H1 (cell line): ENCODE data around the gene MAPK8. TPM values are rescaled to one million over a fixed set of nuclear protein-coding genes. Genes with fewer than 3 reads are reported as not detected.

Experiments used
- CTCF ChIA-PET: fragments of 300-600 bp; sonication (Branson Sonifier 250); formaldehyde crosslinking; loops from one replicate; lab custom pipeline; 2021; ENCODE audit not compliant: partially characterized antibody; lab: Charles Lee
- POLR2A ChIA-PET: fragments of 300-600 bp; sonication (Branson Sonifier 250); formaldehyde crosslinking; loops from one replicate; lab custom pipeline; 2021; ENCODE audit warnings: inconsistent platforms; ENCODE audit not compliant: partially characterized antibody; lab: Charles Lee
- DNase-seq, 2 experiments: peaks; one replicate each; pipeline versions ENCODE4 v3.0.0 to v3.0.0-alpha.2; 2010 to 2022; ENCODE audit warnings: low spot score in 2 of 2, low read depth in 1 of 2, mixed read lengths in 1 of 2
- FAIRE-seq: peaks from 2 replicates; lab custom pipeline; 2011; peaks lifted over from hg19 to GRCh38; lab: Jason Lieb, UNC
- H2AFZ ChIP-seq: 2 replicates; pipeline ENCODE4 v1.8.1; 2012; ENCODE audit warnings: low read length, inconsistent platforms
- H2AK5ac ChIP-seq: 2 replicates; pipeline ENCODE4 v1.6.1; 2013; ENCODE audit warnings: low read depth, low read length
- H2BK120ac ChIP-seq: replicated peaks from 2 replicates; pipeline ENCODE3; 2013; ENCODE audit warnings: low read depth, low read length, inconsistent platforms
- H2BK12ac ChIP-seq: 2 replicates; pipeline ENCODE4 v1.6.1; 2013; ENCODE audit warnings: low read depth, low read length
- H2BK15ac ChIP-seq: 2 replicates; pipeline ENCODE4 v1.6.1; 2013; ENCODE audit warnings: low read length
- H2BK20ac ChIP-seq: 2 replicates; pipeline ENCODE4 v1.6.1; 2013; ENCODE audit warnings: low read length
- H2BK5ac ChIP-seq: 2 replicates; pipeline ENCODE4 v1.6.1; 2013; ENCODE audit warnings: low read depth, low read length
- H3K14ac ChIP-seq: 2 replicates; pipeline ENCODE4 v1.6.1; 2013; ENCODE audit warnings: inconsistent platforms; ENCODE audit not compliant: insufficient read length
- H3K18ac ChIP-seq: 2 replicates; pipeline ENCODE4 v1.6.1; 2013; ENCODE audit warnings: low read length; ENCODE audit errors: extremely low read depth
- H3K23ac ChIP-seq: 2 replicates; pipeline ENCODE4 v1.6.1; 2013; ENCODE audit warnings: inconsistent platforms; ENCODE audit not compliant: insufficient read length
- H3K23me2 ChIP-seq: 2 replicates; pipeline ENCODE4 v1.6.1; 2013; ENCODE audit warnings: low read depth, low read length
- H3K27ac ChIP-seq: 2 replicates; pipeline ENCODE4 v1.6.1; 2011; ENCODE audit warnings: low read depth, low read length, inconsistent platforms
- H3K27me3 ChIP-seq, 4 experiments: replicated peaks in 1 of 4; 1 replicate in 1 of 4; 2 replicates in 3 of 4; pipeline versions ENCODE4 v1.6.1 to v1.8.1; 2011 to 2013; ENCODE audit warnings: low read length in 3 of 4, mild to moderate bottlenecking in 3 of 4, inconsistent platforms in 2 of 4, mixed read lengths in 2 of 4, moderate library complexity in 1 of 4; ENCODE audit not compliant: control insufficient read depth in 3 of 4, insufficient read depth in 3 of 4; ENCODE audit errors: extremely low read depth in 1 of 4
- H3K36me3 ChIP-seq, 4 experiments: 2 replicates each; pipeline versions ENCODE4 v1.6.1 to v1.8.1; 2011 to 2013; ENCODE audit warnings: mild to moderate bottlenecking in 4 of 4, low read length in 3 of 4, moderate library complexity in 2 of 4, control low read depth in 1 of 4, inconsistent platforms in 1 of 4; ENCODE audit not compliant: insufficient read depth in 4 of 4, control insufficient read depth in 2 of 4
- H3K4ac ChIP-seq: replicated peaks from 2 replicates; pipeline ENCODE3; 2013; ENCODE audit warnings: low read length, low read depth, mixed read lengths, inconsistent platforms; ENCODE audit not compliant: insufficient read length
- H3K4me1 ChIP-seq, 4 experiments: replicated peaks in 1 of 4; 1 replicate in 1 of 4; 2 replicates in 3 of 4; pipeline versions ENCODE4 v1.6.1 to v1.8.1; 2011 to 2013; ENCODE audit warnings: low read length in 3 of 4, inconsistent platforms in 2 of 4, mixed read lengths in 1 of 4; ENCODE audit not compliant: insufficient read depth in 4 of 4, control insufficient read depth in 3 of 4
- H3K4me2 ChIP-seq, 2 experiments: 2 replicates each; pipeline versions ENCODE4 v1.6.1 to v1.8.1; 2011 to 2013; ENCODE audit warnings: low read depth in 2 of 2, low read length in 2 of 2, control low read depth in 1 of 2, inconsistent platforms in 1 of 2, mild to moderate bottlenecking in 1 of 2; ENCODE audit not compliant: insufficient read depth in 1 of 2
- H3K4me3 ChIP-seq, 4 experiments: fragments of 200-600, 300-600 bp in 1 of 4; sonication (generic), shearing (Covaris generic), sonication (Bioruptor Twin) in 1 of 4; 2 replicates each; pipeline versions ENCODE4 v1.5.1 to v1.8.1; 2011 to 2016; ENCODE audit warnings: low read length in 4 of 4, low read depth in 3 of 4, control low read depth in 2 of 4, inconsistent platforms in 2 of 4, mild to moderate bottlenecking in 2 of 4, mixed read lengths in 1 of 4, moderate library complexity in 1 of 4; ENCODE audit not compliant: insufficient read depth in 2 of 4; ENCODE audit errors: extremely low read depth in 1 of 4
- H3K56ac ChIP-seq: replicated peaks from 2 replicates; pipeline ENCODE3; 2013; ENCODE audit warnings: low read depth, mild to moderate bottlenecking, mixed read lengths, low read length, inconsistent platforms; ENCODE audit not compliant: insufficient read length
- H3K79me1 ChIP-seq: 2 replicates; pipeline ENCODE4 v1.6.1; 2013; ENCODE audit warnings: low read depth, low read length, control low read depth
- H3K79me2 ChIP-seq, 2 experiments: 2 replicates each; pipeline versions ENCODE4 v1.6.1 to v1.8.1; 2012 to 2013; ENCODE audit warnings: low read length in 2 of 2, mild to moderate bottlenecking in 2 of 2, inconsistent platforms in 1 of 2; ENCODE audit not compliant: insufficient read depth in 2 of 2, control insufficient read depth in 1 of 2
- H3K9ac ChIP-seq, 4 experiments: replicated peaks in 1 of 4; 1 replicate in 1 of 4; 2 replicates in 3 of 4; pipeline versions ENCODE4 v1.6.1 to v1.8.1; 2011 to 2013; ENCODE audit warnings: low read depth in 3 of 4, low read length in 3 of 4, control low read depth in 2 of 4, mild to moderate bottlenecking in 2 of 4, moderate library complexity in 2 of 4, inconsistent platforms in 1 of 4; ENCODE audit errors: extremely low read depth in 1 of 4
- H3K9me3 ChIP-seq, 2 experiments: 2 replicates each; pipeline versions ENCODE4 v1.6.1 to v1.8.1; 2012 to 2013; ENCODE audit warnings: mild to moderate bottlenecking in 2 of 2, moderate library complexity in 2 of 2, control low read depth in 1 of 2, inconsistent platforms in 1 of 2, low read depth in 1 of 2, low read length in 1 of 2, mixed read lengths in 1 of 2; ENCODE audit not compliant: insufficient read depth in 2 of 2
- H4K20me1 ChIP-seq, 2 experiments: replicated peaks in 1 of 2; 2 replicates each; pipeline versions ENCODE3 to v1.8.1; 2011 to 2013; ENCODE audit warnings: inconsistent platforms in 2 of 2, low read length in 2 of 2, mild to moderate bottlenecking in 1 of 2; ENCODE audit not compliant: insufficient read depth in 2 of 2, control insufficient read depth in 1 of 2
- H4K5ac ChIP-seq: 2 replicates; pipeline ENCODE4 v1.6.1; 2013; ENCODE audit warnings: low read length, low read depth, mixed read lengths, inconsistent platforms; ENCODE audit not compliant: insufficient read length
- H4K8ac ChIP-seq: 2 replicates; pipeline ENCODE4 v1.8.0; 2013; ENCODE audit warnings: mild to moderate bottlenecking, moderate library complexity, low read length, inconsistent platforms; ENCODE audit not compliant: insufficient read depth; ENCODE audit errors: extremely low read depth
- H4K91ac ChIP-seq: replicated peaks from 2 replicates; pipeline ENCODE3; 2013; ENCODE audit warnings: low read length, mixed read lengths, inconsistent platforms; ENCODE audit not compliant: insufficient read length
- BCL11A ChIP-seq, 2 experiments: IDR thresholded peaks; one replicate each; pipeline ENCODE4 v1.6.1; 2011; ENCODE audit warnings: low read depth in 2 of 2, low read length in 2 of 2, mild to moderate bottlenecking in 2 of 2
- CBX8 ChIP-seq: fragments of 300-800, 300-1000 bp; sonication (generic); IDR thresholded peaks from 2 replicates; pipeline ENCODE4 v1.7.1; 2016; ENCODE audit warnings: low read depth, low read length, borderline replicate concordance
- CEBPB ChIP-seq: IDR thresholded peaks from 2 replicates; pipeline ENCODE4 v1.6.1; 2012; ENCODE audit warnings: low read depth, low read length
- EP300 ChIP-seq, 2 experiments: IDR thresholded peaks; 1 replicate in 1 of 2; 2 replicates in 1 of 2; pipeline ENCODE4 v1.6.1; 2011 to 2012; ENCODE audit warnings: low read depth in 2 of 2, low read length in 2 of 2, mild to moderate bottlenecking in 2 of 2, borderline replicate concordance in 1 of 2, inconsistent platforms in 1 of 2, moderate library complexity in 1 of 2
- GABPA ChIP-seq: IDR thresholded peaks from 2 replicates; pipeline ENCODE4 v1.6.1; 2011; ENCODE audit warnings: mild to moderate bottlenecking, low read length, moderate library complexity, borderline replicate concordance; ENCODE audit not compliant: insufficient read depth
- JUN ChIP-seq: IDR thresholded peaks from 2 replicates; pipeline ENCODE4 v1.6.1; 2011; ENCODE audit warnings: low read depth, mild to moderate bottlenecking, improper control_type of control experiment, low read length
- PHF8 ChIP-seq: fragments of 200-600 bp; sonication (generic); conservative IDR thresholded peaks from 2 replicates; pipeline ENCODE4 v1.7.1; 2012; ENCODE audit warnings: low read depth, mild to moderate bottlenecking, inconsistent platforms, low read length, moderate library complexity
- RFX5 ChIP-seq: IDR thresholded peaks from 2 replicates; pipeline ENCODE4 v1.6.1; 2011; ENCODE audit warnings: low read depth, low read length, improper control_type of control experiment, borderline replicate concordance
- SIX5 ChIP-seq: IDR thresholded peaks from 2 replicates; pipeline ENCODE4 v1.6.1; 2011; ENCODE audit warnings: mild to moderate bottlenecking, low read depth, low read length
- SRF ChIP-seq: IDR thresholded peaks from 2 replicates; pipeline ENCODE4 v1.6.1; 2011; ENCODE audit warnings: mild to moderate bottlenecking, low read depth, low read length, moderate library complexity
- TAF7 ChIP-seq: optimal IDR thresholded peaks from 2 replicates; pipeline ENCODE3; 2011; ENCODE audit warnings: low read depth, mild to moderate bottlenecking, inconsistent platforms, low read length, moderate library complexity, borderline replicate concordance
- ZNF274 ChIP-seq: IDR thresholded peaks from 2 replicates; pipeline ENCODE4 v1.7.0; 2012; ENCODE audit warnings: low read length, borderline replicate concordance; ENCODE audit errors: extremely low read depth
- WGBS, 2 experiments: shearing (Covaris generic) in 1 of 2; methylation state at CpG; one replicate each; pipeline versions ENCODE4 v1.1.6 to v1.1.7; 2013 to 2015; ENCODE audit warnings: low lambda C conversion rate in 2 of 2, mixed read lengths in 2 of 2, inconsistent platforms in 1 of 2, low coverage in 1 of 2, missing lambda C conversion rate in 1 of 2; ENCODE audit not compliant: insufficient replicate concordance in 2 of 2, insufficient coverage in 1 of 2, insufficient read length in 1 of 2; ENCODE audit errors: extremely low coverage in 1 of 2, missing lambda C conversion rate in 1 of 2; 5-methylcytosine and 5-hydroxymethylcytosine counted together
- polyA plus RNA-seq, 7 experiments: library from polyadenylated mRNA; depleted of rRNA in 3 of 7; stranded (reverse) in 5 of 7; unstranded in 2 of 7; fragments of >200 nt in 5 of 7; fragments of 200-250 nt in 2 of 7; gene quantifications; 1 replicate in 5 of 7; 2 replicates in 1 of 7; 4 replicates in 1 of 7; pipeline versions ENCODE4 v1.2.1 to v1.2.3, GENCODE V29; 2011 to 2013; ENCODE audit warnings: missing spikeins in 2 of 7, mixed read lengths in 2 of 7
- total RNA-seq: library from RNA; stranded (reverse); fragmentation: NEBNext Ultra II Directional; extraction: Animal tissue kit (Norgen Biotek cat#: 25700); gene quantifications from 2 replicates; pipeline ENCODE4 v1.2.1, GENCODE V29; 2021
- TF ChIP-seq, protein P1 (sequence below): IDR thresholded peaks from 2 replicates; pipeline ENCODE4 v1.6.1; 2011; ENCODE audit warnings: low read depth, mild to moderate bottlenecking, low read length; ENCODE audit not compliant: insufficient read depth

MAPK8 gene
- total and polyA plus RNA-seq, 2 of the 8 experiments (the other 6 are each of a cell fraction or from before 2014, with no cell fraction given) = 23.3 to 71.3 TPM

- no peak overlapping the region for H2BK120ac ChIP-seq
- no peak overlapping the region for H4K8ac ChIP-seq
- H2BK12ac ChIP-seq = no peak overlapping the region
- CTCF ChIA-PET = interaction anchor here (1.1 to 2.4 kb wide), 6 partner anchors 10 to 97 kb away, joined by 3 to 8 read pairs (median 4); no protein-coding TSS in a partner anchor
- H3K23me2 ChIP-seq = no peaks in the 10 kb centered on the region
- POLR2A ChIA-PET = no interaction called here
- H3K27me3 ChIP-seq = no peaks in the 10 kb centered on the region
- H2BK15ac ChIP-seq = no peak overlapping the region
- DNase-seq = no peak
- no peak overlapping the region for H2BK5ac ChIP-seq
- no peak for FAIRE-seq
- no peak overlapping the region for H3K9ac ChIP-seq
- no peak overlapping the region for H3K27ac ChIP-seq
- H3K9me3 ChIP-seq = no peaks in the 10 kb centered on the region
- no peaks in the 10 kb centered on the region for H3K4me1 ChIP-seq
- no peak overlapping the region for H2AK5ac ChIP-seq
- no peaks in the 10 kb centered on the region; a peak in 1 of 4 replicates for H3K79me2 ChIP-seq
- H3K56ac ChIP-seq = no peak overlapping the region
- H2BK20ac ChIP-seq = no peak overlapping the region
- no peak overlapping the region for H3K18ac ChIP-seq
- H3K14ac ChIP-seq = no peak overlapping the region
- no peaks in the 10 kb centered on the region for H3K79me1 ChIP-seq
- H3K4ac ChIP-seq = no peak overlapping the region
- 89% methylated on average over 4 of the region's 4 CpGs; no CpG with 5 or more reads in 1 of the 2 experiments for WGBS, 2 experiments
- no peak overlapping the region for H2AFZ ChIP-seq
- H4K91ac ChIP-seq = no peak overlapping the region
- peaks cover 0 to 13% (median 5%) of the 10 kb centered on the region in 4 experiments; a peak in 6 of 8 replicates for H3K36me3 ChIP-seq
- no peak overlapping the region for H3K4me3 ChIP-seq
- H4K20me1 ChIP-seq = no peaks in the 10 kb centered on the region
- no peak overlapping the region for H4K5ac ChIP-seq
- H3K23ac ChIP-seq = no peak overlapping the region
- H3K4me2 ChIP-seq = no peak overlapping the region
- TF ChIP-seq, protein P1, sequence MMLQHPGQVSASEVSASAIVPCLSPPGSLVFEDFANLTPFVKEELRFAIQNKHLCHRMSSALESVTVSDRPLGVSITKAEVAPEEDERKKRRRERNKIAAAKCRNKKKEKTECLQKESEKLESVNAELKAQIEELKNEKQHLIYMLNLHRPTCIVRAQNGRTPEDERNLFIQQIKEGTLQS = no peak
- TF ChIP-seq PHF8 = no peak
- TF ChIP-seq CBX8 = no peak
- TF ChIP-seq ZNF274 = no peak
- TF ChIP-seq SIX5 = no peak
- no peak for TF ChIP-seq GABPA
- TF ChIP-seq RFX5 = no peak
- TF ChIP-seq SRF = no peak
- TF ChIP-seq CEBPB = no peak
- TF ChIP-seq JUN = no peak
- no peak for TF ChIP-seq TAF7
- TF ChIP-seq EP300 (IDR thresholded peaks at IDR 0.05; ENCODE audit: borderline replicate concordance in 1 of 2, low read depth in 2 of 2, low read length in 2 of 2) = no peak
- no peak for TF ChIP-seq BCL11A (IDR thresholded peaks at IDR 0.05; ENCODE audit: low read depth in 2 of 2, low read length in 2 of 2)
These were observed 100.2 kb downstream of the MAPK8 start for GRCh38 chr10:48406658-48407057.
